GM19395 (cell line): Measurements from ENCODE around the gene FCRLB.
"Not testable (repeated sequence)": the region's sequence is repeated elsewhere in the genome, so short reads cannot be mapped to it uniquely, and the experiment has no call there.

Source experiments
- ATAC-seq: cut with Tn5 transposase; IDR thresholded peaks from one replicate; pipeline ENCODE4 v1.9.1; 2021; ENCODE audit warnings: mild to moderate bottlenecking, moderate library complexity; ENCODE audit not compliant: unreplicated experiment

FCRLB gene

DNA sequence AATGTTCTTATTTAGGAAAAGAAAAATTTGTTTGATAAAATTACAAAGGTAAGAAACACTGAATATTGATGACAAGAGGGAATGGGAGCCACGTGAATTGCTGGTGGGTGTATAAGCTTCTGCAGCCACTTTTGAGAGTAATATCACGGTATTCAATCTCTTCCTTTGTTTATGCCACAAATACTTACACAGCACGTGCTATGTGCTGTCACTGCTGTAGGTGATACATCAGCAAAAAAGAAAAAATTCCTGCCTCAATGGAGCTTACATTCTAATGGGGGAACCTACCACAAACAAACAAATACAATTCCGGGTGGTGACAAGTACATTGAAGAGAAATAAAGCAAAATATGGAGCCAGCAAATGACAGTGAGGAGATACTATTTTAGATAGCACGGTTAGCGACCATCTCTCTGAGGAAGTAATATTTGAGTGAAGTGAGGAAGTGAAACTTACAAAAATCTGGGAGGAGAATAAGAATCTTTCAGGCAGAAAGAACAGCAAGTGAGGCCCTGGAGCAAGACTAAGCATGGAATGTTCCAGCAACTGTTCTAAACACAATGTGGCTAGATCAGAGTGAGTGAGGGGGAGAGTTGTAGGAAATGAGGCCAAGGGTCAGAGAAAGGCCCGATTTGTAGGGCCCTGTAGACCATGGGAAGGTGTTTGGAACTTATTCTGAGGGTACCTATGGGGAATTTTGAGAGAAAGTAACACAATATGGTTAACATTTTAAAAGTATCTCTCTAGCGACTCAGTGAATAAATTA, 2.6 kb upstream of the FCRLB start:
- ATAC-seq, result peak; percentile 69

DNA sequence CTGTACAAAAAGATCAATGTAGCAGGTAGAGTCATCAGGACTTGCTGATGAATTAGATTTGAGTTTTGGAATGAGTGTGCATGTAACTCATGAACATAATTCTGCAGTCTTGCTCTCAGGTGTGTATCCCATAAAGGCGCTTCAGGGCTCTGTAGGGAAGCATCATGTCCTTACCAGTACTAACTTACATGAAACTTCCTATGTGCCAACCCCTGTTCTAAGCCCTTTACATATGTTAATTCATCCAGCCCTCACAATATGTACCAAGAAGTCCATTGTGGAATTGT, 2.1 kb upstream of the FCRLB start:
- ATAC-seq, result peak; percentile 62

DNA sequence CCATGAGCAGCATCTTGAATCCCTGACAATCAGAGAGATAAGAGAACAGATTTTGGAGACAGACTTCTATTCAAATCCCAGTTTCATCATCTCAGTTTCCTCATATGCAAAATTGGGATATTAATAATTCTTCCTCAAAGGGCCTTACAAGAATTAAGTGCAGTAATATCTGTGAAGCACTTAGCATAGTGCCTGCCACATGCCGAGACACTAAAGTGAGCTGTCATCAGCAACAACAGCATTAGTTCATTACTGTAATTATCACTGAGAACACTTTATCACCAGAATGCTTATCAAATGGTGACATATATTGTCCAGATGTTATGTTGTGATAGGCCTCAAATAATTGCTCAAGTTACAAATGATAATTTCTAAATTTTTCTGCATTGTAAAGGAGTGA, 922 bp upstream of the FCRLB start:
- no peak for ATAC-seq

DNA sequence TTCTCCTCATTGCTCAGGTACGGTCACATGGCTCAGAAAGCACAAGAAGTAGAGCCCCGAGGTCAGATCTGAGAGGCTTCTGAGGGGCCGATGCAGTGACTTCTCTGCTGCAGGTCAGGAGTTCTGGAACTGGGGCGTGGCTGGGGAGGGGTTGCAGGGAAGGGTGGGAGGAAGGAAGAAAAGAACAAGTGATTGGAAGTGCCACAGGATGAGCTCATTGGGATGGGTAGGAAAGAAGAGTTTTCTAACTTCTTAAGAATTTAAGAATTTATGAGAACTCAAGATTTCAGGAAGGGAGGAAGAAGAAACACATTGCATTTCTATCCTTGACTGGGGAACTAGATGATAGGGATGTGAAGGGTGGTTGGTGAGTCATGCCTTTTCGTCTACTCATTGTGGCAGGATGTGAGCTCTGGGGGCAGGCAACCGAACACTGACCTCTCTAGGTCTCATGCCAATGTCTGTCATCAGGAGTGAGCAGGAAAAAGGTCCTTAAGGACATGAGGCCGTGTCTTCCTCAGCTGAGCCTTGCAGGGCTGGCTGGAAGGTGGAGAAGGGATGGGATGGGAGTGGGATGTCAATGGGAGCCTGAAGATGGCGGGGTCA, 497 bp downstream of the FCRLB start:
- no peak for ATAC-seq

DNA sequence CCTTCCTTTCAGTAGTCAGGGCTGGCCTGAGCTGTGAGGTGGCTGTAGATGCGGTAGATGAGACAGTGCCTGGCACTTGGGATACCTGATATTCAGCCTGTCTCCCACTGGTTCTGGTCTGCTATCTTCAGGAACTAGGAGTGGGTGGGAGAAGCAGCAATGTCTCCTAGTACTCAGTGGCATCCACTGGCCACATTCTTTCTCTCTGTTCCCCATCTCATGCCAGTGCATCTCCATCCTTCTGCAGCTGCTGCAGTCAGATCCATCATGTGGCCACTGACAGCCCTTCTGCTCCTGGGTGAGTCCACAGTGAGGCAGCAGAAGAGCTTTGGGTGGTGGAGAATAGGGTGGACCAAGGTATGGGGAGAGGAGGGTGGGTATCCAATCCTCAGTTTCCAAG, 1.1 kb downstream of the FCRLB start:
- no peak for ATAC-seq

DNA sequence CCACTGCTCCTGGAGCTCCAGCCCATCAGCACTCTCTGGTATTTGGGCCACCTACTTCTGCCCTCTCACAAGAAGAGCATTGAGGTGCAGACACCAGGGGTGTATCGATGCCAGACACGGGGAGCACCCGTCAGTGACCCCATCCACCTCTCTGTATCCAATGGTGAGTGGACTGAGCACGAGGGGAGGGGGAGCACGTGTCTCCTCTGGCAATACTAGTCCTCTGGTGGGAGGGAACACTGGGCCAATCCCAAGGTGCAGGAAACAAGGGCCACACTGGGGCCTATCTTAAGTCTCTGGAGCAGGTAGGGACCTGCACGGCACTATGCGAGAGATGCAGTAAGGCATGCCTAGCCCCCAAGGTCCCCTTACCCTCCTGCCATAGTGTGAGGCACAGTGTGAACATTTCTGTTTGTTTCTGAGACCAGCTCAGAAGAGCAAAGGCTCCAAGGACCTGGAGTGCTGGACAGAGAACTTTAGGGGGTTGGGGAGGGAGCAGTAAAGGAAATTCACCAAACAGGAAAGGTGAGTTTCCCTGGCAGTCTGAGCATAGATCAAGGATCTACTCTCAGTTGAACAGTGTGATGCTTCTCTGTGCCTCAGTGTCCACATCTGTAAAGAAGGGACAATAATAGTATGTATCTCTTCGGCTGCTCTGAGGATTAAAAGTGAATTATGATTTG, 2.3 kb downstream of the FCRLB start:
- no peak for ATAC-seq

DNA sequence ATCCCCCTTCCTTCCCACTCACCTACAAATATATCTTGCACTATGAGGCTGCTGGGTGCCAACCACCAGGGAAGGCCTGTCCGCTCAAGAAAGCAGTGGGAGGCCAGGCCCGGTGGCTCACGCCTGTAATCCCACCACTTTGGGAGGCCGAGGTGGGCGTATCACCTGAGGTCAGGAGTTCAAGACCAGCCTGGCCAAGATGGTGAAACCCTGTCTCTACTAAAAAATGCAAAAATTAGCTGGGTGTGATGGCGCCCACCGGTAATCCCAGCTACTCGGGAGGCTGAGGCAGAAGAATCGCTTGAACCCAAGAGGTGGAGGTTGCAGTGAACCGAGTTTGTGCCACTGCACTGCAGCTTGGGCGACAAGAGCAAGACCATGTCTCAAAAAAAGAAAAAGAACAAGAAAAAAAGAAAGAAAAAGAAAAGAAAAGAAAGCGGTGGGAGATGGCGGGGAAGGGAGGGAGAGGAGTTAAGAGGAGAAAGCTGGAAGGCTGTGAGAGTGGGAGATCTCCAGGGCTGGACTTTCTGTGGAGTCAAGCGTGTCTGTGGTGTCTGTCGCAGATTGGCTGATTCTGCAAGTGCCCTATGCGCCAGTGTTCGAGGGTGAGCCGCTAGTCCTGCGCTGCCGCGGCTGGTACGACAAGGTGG, 4.0 kb downstream of the FCRLB start:
- not testable (repeated sequence) for ATAC-seq

DNA sequence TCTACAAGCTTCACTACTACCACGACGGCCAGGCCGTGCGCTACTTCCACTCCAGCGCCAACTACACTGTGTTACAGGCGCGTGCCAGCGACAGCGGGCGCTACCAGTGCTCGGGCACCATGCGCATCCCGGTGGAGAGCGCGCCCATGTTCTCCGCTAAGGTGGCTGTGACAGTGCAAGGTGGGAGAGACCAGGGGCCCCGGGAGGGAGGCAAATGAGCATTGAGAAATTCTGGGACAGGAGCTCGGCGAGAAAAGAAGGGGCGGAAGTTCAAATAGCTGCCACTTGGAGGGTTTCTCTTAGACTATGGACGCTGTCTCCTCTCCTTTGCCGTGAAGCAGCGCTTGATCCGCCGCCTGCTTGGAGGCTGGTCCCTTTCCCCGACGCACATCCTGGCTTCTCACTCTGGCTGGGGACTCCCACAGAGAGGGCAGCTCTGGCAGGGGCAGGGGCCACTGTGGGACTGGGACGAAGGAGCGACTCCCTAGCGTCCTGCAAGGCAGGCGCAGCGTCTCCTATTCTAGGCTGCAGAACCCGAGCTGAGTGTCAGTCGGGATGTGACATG, 4.6 kb downstream of the FCRLB start:
- peak; percentile 30 for ATAC-seq

DNA sequence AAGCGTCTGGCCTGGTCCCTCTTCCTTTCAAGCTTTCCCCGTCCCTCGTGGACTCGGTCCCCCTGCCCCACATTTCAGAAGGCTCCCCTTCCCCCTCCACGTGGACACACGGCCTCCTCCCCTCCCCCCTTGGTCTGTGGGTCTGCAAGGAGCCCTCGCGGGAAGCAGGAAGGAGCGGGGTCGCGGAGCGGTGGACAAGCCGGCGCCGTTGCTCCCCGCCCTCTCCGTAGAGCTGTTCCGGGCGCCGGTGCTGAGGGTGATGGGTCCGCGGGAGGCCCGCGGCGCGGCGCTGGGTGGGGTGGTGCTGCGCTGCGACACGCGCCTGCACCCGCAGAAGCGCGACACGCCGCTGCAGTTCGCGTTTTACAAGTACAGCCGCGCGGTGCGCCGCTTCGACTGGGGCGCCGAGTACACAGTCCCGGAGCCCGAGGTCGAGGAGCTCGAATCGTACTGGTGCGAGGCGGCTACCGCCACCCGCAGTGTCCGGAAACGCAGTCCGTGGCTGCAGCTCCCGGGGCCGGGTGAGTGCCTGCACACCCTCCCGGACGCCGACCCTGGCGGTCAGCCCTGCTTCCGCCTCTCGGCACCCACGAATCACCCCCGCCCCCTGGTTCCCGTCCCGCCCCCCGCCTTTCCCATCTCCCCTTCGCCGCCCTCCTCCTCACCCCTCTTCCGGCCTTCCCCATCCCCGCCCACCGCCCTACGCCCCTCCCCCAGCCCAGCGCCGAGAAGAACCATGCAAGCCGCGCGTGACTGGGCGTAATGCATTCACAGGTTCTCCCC, 5.3 kb downstream of the FCRLB start:
- peak; percentile 59 for ATAC-seq

DNA sequence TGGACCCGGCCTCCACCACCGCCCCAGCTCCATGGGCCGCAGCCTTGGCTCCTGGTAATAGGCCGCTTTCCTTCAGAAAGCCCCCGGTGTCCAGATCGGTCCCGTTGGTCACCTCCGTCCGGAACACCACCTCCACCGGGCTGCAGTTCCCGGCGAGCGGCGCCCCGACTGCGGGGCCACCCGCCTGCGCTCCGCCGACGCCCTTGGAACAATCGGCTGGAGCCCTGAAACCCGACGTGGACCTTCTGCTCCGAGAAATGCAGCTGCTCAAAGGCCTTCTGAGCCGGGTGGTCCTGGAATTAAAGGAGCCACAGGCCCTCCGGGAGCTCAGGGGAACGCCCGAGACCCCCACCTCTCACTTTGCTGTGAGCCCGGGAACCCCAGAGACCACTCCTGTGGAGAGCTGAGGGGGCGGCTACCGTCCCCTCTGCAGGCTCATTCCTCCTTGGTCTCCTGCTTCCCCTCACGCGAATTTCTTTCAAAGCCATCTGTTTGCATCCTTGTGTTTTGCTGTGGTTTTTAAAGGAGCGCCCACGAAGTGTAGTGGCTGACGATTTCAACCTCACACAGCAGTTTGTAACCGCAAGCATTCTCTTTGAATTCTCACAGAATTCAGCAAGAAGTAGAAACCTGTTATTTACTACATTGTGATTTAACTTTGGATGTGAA, 6.0 kb downstream of the FCRLB start:
- peak; percentile 17 for ATAC-seq

DNA sequence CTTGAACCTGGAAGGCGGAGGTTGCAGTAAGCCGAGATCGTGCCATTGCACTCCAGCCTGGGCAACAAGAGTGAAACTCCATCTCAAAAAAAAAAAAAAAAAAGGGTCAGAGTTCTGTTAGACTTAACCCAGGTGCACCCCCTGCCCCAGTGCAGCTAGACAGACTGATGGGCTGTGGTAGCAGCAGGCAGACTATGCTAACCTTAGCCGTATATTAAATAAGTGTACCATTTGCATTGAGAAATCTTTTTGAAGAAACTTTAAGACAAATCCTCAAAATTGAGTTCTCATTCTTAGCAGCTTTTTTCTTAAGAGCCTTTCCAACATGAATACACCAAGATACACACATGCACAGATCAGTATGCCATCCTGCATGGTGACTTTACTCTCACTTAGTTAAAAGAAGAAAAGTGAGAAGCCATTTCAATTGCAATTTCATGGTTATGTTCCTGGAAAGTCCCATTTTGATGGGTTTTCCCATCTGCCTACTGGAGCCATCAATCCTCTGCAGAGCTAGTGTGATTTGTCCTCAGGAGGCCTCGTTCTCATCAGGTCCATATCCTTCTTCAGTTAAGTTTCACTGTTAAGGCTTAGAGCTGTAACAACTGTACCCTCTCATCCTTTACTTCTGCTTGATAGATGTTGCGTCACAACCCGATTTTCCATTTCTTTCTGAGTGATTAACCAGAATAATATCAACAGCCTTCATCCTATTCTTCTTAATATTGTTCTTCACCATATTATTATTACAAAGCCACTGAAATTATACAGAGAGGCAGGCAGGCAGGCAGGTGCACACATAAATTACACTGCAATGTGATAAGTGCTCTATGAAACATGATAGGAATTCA, 7.3 kb downstream of the FCRLB start:
- no peak for ATAC-seq

DNA sequence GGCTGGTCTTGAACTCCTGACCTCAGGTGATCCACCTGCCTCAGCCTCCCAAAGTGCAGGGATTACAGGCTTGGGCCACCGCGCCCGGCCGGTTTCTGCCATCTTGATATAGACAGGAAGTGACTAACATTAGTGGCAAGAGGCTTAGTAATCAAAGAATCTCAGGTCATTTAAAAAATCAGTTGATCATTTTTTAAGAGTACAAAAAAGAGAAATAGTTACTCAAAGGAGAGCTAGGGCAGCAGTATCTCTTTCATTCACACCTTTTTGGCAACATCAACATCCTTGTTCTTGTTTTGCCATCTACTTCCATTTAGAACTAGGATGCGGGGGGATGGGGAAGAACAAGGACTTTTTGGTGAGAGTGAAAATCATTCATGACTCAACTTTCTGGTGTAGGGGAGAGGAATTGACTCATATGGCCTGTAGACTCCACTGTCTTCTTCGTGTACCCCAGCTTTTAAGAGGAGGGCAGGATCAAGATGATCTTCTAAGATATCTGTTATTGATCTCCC, 8.8 kb downstream of the FCRLB start:
- no peak for ATAC-seq

DNA sequence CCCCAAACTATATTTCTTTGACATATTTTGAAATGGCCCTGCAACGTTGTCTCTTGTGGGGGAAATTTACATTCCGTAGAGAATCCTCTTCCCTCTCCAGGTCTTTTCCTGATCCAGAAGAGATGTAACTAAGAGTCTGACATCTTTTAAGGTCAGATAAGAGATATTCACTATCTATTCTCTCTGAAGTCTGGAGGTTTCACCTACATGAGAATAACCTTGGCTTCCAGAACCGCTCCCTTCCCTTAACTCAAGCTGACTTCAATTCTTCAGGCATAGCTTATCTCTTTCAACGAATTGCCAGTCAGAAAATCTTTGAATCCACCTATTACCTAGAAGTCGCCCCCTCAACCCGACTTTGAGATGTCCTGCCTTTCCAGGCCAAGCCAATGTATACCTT, 9.9 kb downstream of the FCRLB start:
- no peak for ATAC-seq

DNA sequence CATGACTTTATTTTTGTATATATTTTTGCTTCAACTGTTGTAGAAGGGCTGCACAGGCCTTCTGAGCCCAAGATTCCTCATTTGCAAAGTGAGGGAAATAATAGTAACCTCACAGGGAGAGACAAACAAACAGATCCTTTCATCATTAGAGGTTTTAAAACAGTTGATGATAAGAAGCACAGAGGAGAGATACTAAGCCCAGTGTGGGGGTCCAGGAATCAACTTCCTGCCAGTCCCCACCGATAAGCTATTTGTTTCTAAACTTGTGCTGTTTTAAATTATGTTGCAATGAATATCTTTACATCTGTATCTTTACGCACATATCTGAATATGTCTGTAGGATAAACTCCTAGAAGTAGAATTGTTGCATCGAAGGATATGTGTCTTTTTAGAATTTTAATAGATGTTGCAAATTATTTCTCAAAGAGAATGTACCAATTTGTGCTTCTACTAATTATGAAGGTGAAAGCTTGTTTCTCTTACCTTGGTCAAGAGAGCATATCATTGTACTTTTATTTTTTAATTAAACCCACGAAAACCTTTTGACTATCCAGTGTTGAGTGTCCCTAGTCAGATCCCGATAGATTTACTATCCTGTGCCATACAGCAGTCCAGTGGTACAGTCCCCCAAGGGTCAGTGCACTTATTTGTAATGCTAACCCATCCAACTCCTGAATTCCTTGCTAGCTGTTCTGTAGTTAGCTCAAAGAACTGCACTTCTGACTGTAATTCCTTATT, 10.8 kb downstream of the FCRLB start:
- no peak for ATAC-seq

DNA sequence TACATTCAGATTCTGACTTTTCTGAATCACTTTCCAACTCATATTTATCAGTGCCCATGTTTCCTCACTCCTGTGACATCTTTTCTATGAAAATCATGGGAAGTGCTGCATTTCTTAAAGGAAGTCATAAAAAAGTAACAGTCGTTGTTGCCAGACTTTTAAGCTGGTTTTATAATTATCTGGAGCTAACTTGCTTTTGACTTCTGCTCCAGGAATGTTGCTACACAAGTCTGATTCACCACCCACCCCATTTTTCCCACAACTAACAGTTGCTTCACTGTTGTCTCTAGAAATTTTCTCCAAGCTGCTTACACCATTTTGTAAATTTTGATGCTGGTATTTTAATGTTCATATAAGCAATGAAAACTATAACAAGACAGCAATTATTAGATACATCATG, 12.2 kb downstream of the FCRLB start:
- ATAC-seq, result no peak

DNA sequence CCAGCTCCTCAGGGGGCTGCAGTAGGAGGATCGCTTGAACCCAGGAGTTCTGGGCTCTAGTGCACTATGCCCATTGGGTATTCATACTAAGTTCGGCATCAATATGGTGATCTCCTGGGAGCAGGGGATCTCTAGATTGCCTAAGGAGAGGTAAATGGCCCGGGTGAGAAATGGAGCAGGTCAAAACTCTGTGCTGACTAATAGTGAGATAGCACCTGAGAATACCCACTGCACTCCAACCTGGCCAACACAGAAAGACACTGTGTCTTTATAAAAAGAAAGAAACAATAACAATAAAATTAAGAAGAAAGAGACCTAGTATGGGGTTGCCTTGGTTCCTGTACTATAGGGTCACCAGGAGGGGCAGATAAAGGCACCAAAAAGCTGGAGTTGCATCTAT, 14.5 kb downstream of the FCRLB start:
- no peak for ATAC-seq

DNA sequence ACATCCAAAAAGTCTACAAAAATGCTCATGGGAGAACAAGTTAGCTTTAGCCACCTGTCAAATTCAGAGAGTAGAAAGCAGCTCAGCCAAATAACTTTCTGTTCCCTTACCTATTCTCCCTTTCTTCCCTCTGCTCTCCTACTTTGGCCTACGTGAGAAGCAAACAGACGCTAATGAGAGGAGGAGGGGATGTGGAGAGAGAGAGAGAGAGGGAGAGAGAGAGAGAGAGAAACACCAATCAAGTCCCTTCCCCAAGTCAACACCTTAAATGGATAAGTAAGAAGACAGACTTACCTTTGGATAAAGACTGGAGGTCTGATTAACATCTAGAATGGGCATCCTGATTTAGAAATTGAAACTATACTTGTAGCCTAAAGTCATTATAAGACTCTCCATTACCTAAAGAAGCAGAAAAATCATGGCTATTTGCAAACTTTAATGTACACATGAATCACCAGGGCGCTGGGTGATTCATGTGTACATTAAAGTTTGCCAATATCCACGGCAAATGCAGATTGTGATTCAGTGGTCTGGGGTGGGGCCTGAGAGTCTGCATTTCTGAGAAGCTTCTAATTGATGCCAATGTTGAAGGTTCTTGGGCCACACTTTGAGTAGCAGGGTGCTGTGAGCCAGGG, 15.1 kb downstream of the FCRLB start:
- ATAC-seq, result no peak

DNA sequence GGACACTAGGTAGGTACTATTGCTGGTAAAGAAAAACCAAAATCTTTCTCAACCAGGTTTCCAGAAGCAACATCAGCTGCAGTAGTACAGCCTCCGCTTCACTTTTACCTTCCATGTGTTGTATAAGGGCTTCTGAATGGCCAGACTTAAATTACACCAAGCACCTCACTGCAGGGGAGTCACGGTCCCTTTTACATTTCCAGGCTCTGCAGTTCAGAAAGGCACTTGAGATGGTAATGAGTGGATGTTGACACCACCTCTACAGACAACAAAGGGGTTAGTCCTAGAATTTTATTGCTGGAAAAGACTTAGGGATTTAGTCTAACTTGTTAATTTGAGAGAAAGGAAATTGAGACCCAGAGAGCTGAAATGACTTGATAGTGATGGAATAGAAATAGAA, 16.3 kb downstream of the FCRLB start:
- no peak for ATAC-seq
